ENCODE results near the gene AP2A1.

DNA sequence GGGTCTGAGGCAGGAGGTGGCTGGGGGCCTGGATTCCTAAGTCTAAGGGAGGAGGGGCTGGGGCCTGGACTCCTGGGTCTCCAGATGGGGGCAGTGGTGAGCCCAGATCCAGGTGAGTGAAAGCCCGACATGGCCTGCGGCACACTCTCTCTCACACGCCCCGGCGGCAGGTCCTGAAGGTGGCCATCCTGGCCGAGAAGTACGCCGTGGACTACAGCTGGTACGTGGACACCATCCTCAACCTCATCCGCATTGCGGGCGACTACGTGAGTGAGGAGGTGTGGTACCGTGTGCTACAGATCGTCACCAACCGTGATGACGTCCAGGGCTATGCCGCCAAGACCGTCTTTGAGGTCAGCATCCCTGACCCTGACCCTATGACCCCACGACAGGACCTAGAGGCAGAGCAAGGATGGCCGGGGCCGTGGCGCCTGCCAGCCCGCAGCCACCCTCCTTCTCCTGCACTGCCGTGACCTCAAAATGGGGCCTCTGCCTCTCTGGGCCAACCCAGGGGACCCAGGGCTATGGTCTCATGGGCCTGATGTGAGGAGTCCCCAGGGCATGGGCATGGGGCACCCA is 33.1 kb downstream of the AP2A1 start:
- TF ChIP-seq CTCF (IDR thresholded peaks at IDR 0.05 in 4 of 5, conservative IDR thresholded peaks at IDR 0.05 in 1 of 5), result no peak
- TF ChIP-seq POLR2A (IDR thresholded peaks at IDR 0.05), result no peak
